H4 (cell line): ENCODE data around the gene POLR2E. TPM values are rescaled to one million over a fixed set of nuclear protein-coding genes. Genes with fewer than 3 reads are reported as not detected.

Experiments
- DNase-seq: peaks from one replicate; pipeline ENCODE4 v3.0.0-alpha.2; 2015; ENCODE audit warnings: low spot score
- total RNA-seq: library from RNA; depleted of rRNA; stranded (reverse); fragments of >200 nt; shearing (Covaris generic); gene quantifications from 2 replicates; pipeline ENCODE4 v1.2.3, GENCODE V29; 2014

Gene POLR2E
- total RNA-seq, 1 experiment from 2014 or later: 237 TPM

DNA sequence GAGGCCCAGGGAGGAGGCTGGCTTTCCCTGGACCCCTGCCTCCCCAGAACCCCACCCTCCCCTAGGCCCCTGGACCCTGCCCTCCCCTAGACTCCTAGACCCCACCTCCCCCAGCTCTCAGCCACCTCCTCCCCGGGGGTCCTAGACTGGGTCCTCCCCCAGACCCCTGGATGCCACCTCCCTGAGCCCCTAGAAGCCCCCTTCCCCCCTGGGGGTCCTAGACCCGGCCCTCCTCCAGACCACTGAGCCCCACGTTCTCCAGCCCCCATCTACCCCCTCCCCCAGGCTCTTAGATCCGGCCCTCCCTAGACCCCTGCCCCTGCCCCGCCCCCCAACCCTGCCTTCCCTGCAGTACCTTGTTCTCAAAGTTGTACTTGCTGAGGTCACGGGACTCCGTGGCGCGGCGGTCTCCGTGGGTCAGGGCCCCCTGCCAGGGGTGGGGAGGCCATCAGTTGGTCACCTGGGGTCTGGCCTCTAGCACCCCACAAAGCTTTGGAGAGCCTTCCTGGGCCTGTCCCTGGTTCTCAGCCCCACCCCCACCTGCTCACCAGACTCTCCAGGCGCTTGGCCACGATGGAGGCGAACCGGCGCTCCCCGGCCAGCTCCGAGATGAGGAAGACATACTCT is 16.6 kb upstream of the POLR2E start:
- DNase-seq: no peak

DNA sequence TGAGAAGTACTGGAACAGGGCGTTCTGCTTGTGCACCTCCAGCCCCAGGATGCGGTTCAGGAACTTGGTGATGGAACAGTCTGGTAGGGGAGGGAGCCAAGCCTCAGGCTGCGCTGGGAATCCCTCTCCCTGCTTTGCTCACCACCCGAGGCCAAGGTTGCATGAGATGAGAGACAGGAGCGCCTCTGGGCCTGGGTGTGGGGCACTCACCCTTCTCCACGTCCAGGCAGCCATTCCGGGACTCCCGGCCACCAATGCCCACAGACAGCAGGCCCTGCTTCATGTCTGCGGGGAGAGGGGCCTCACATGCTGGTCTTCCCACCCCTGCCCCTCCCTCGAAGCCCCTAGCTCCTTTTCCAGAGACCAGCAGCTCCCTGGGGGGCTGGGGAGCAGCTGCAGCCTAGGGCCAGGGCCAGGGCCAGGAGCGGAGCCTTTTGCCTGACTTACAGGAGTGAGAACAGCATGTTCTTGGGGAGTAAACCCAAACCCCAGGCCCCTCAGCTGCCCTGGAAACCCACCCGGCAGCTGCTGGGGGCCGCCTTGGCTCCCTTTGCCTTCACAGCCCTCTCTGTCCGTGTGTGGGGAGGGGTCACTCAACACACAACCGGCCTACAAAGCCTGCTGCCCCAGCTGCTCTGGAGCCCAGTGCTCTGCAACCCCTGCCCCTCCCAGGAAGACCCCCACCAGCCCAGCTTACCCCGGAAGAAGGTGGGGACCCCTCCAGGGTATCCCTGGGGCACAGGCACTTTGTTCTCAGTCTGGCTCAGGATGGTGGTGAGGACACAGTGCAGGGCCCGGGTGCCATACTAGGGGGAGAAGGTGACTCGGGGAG is 15.8 kb upstream of the POLR2E start:
- DNase-seq: no peak

DNA sequence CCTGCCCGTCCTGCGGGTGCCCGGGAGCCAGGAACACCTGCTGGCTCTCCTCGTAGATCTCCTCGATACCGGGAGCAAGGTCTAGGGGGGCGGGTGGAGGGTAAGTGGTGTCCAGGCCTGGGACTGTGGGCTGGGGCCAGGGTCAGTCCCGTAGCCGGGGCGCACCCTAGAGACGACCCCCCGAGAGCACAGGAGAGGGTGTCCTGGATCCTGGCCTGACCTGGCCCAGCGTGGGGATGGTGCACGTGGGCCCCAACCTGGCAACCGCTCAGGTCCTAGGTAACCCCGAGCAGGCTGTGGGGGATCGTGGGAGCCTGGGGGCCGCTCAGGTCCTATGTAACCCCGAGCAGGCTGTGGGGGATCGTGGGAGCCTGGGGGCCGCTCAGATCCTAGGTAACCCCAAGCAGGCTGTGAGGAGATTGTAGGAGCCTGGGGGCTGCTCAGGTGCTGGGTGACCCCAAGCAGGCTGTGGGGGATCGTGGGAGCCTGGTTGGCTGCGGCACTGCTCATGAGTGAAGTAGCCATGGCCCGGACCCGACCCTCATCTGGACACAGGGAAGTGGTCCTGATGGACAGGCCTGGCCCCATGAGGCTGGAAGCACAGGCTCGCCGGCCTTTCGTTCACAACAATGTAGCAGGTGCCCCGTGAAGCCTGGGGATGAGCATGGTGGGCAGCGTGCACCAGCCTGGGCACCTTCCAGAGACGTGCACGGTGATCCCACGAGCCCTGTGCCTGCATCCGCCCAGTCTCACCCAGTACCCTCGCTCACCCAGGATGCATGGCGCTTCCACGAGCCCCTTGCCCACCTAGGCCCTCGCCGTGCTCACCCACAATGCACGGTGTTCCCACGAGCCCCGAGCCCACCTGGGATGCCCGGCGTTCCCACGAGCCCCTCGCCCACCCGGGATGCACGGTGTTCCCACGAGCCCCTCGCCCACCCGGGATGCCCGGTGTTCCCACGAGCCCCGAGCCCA is 14.8 kb upstream of the POLR2E start:
- DNase-seq: no peak

DNA sequence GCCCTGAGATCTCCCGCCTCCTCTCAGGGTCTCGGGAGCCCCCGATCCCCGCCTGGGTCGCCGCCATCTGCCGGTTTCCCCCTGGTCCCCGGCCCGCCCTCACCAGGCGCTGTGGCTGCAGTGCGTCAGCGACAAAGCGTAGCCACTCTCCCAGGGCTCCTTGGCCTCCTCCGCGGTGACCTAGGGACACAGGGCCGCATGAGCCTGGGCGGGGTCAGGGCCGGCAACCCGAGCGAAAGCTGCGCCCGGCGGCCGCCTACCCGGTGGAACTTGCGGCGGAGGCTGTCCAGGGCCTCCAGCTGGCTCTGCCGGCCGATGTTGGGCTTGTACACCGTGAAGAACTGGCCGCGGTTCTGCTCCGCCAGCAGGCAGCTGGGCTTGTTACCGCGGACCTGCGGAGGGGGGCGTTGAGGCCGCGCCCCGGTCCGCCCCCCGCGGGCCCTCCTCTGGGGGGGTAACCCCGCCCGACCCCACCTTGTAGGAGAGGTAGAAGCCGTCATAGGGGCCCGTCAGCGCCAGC is 13.9 kb upstream of the POLR2E start:
- DNase-seq: no peak

DNA sequence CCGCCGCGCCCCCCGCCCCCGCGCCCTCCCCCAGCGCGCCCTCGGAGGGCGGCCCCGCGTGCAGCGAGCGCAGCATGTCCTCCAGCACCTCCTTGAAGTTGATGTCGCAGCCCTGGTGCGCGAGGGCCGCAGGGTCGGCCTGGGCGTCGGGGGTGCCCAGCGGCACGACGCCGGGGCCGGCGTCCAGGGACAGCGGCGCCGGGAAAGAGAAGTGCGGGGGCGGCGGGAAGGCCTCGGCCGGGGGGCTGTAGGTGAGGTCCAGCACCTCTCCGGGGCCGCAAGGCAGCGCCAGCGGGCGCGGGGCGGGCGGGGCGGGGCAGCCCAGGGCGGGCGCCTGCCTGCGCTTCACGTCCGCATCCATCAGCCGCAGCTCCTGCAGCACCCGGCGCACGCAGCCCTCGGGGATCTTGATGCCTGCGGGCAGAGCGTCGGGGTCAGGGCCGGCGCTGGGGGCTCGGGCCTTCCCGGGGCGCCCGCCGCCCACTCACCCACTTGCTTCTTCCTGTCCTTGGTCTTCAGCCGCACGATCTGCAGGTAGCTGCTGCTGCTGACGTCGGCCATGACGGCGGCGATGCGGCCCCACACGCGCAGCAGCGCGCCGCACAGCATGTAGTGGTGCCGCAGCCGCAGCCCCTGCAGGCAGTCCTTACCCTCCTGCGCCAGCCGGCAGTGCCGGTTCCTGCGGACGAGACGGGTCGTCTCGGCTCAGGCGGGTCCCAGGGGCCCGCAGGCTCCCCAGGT is 13.3 kb upstream of the POLR2E start:
- no peak for DNase-seq

DNA sequence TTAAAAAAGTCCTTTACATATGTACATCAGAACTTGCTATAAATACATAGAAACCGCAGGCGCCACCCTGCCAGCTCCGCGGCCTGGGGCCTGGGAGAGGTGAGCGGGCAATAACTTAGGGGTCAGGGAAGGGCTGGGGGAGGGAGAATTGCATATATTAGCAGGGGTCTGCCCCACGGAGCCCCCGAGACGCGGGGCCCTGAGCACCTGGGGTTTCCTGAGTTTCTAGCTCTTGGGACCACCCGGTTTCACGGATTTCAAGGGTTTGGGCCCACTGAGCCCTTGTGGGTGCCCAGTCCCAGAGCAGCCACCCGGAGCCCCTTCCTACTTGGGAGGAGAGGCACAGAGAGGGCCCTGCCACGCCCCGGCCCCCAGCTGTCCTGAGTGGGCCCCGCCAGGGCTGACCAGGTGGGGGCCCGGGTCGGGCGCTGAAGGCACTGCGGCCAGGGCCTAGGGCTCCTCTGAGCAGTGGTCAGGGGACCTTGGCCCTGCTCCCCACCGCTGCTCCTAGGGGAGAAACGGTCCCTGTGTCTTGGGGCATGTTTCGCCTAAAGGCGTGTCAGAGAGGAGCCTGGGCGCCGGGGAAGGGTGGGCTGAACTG is 12.6 kb upstream of the POLR2E start:
- no peak for DNase-seq

DNA sequence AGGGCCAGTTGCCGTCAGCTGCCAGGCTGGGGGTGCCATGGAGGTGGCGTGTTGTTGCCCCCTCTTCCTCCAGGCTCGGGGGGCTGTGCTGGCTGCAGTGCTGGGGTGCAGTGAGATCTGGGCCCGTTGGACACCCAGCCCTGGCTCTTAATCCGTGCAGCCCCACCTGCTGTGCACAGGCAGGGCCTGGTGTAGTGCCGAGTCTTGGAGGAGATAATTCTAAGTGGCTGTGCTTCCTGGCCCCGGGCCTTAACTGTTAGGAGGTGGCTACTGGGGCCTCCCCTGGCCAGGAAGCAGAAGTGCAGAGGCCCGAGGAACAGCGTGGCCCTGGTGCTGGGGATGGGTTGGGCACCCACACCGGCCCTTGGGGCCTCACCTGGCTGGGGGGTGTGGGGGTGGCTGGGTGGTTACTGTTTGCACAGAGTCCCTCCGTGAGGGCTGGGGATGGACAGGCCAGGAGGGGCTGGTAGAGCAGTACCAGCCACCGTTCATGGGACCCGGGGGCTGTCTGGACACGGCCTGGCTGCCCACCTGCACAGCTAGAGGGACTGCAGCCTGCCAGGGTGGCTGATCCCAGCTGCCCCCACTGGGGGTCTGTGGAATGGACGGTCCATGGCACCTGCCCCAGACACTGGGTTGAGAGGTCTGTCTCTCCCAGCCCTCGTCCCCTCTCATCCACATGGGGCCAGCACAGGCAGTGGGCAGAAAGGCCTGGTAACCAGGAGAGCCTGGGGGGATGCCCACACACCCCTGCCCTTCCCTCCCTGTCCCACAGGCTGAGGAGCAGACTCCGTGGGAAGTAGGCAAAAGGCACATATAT is 11.9 kb upstream of the POLR2E start:
- DNase-seq: peak; percentile 54

DNA sequence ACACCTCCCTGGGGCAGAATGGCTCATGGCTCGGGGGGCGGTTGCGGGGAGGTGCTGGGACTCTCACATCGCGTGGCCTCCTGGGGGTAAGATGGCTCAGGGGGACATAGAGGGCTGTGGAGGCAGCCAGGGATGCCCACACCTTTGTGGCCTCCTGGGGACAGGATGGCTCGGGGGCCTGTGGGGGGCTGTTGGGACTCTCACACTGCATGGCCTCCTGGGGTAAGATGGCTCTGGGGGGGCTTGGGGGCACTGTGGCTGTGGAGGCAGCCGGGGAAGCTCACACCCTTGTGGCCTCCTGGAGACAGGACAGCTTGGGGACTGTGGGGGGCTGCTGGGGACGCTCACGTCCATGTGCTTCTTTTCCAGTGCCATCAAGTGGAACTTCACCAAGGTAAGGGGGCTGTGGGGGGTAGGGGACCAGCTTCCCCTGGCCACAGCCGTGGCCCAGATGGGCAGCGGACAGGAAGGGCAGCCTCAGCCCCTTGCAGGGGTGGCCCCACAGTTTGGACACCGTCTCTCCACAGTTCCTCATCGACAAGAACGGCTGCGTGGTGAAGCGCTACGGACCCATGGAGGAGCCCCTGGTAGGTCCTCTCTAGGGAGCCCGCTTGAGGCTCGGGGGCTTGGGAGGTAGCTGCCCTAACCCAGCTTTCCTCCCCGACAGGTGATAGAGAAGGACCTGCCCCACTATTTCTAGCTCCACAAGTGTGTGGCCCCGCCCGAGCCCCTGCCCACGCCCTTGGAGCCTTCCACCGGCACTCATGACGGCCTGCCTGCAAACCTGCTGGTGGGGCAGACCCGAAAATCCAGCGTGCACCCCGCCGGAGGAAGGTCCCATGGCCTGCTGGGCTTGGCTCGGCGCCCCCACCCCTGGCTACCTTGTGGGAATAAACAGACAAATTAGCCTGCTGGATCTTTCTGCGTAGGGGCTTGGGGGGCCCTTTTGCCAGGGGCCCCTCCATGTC is 11.0 kb upstream of the POLR2E start:
- no peak for DNase-seq

DNA sequence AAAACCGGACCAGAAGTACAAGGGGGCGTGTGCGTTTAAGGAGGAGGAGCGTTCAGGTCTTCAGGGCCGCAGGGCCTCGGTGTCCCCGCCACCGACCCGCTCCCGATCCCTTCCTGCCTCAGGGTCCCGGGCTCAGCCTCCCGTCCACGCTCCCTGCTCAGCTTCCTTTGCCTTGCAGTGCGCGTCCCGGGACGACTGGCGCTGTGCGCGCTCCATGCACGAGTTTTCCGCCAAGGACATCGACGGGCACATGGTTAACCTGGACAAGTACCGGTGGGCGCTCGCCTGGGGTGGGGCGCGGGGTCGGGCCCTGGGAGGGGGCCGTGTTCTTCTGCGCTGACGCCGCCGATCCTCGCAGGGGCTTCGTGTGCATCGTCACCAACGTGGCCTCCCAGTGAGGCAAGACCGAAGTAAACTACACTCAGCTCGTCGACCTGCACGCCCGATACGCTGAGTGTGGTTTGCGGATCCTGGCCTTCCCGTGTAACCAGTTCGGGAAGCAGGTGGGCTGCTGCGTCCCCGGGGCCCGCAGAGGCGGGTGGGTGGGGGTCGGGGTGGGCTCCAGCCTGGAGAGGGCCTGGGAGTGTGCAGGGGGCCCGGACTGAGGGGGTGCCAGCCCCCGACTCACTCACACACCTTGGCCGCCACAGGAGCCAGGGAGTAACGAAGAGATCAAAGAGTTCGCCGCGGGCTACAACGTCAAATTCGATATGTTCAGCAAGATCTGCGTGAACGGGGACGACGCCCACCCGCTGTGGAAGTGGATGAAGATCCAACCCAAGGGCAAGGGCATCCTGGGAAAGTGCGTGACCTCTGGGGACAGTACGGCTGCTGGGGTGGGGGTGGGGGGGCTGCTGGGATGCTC is 10.1 kb upstream of the POLR2E start:
- DNase-seq: no peak

DNA sequence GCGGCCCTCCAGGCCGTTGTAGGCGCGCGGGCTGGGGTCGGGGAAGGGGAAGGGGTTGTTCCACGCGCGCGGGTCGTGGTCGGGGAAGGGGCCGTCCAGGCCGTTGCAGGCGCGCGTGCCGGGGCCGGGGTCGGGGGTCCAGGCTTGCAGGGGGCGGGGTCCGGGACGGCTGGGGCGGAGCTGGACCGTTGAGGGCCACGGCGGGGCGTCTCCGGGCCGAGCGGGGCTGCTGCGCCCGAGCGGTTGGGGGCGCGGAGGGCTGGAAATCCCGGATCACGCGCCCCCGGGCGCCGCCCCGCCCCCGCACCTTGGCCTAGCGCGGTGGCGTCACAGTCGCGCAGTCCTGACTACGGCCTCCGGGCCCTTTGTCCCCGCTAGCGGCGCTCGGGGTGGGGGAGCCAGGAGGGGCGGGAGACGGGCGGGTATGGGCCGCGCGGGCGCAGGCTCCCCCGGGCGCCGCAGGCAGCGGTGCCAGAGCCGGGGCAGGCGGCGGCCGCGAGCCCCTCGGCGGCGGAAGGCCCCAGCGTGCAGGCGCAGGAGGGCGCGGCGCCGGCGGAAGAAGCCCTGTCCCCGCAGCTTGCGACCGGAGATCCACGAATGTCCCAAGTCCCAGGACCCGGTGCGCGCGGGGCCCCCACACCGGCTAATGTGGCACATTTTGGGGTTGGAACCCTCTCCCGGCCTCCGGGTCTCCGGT is 9.3 kb upstream of the POLR2E start:
- DNase-seq: peak; percentile 58

DNA sequence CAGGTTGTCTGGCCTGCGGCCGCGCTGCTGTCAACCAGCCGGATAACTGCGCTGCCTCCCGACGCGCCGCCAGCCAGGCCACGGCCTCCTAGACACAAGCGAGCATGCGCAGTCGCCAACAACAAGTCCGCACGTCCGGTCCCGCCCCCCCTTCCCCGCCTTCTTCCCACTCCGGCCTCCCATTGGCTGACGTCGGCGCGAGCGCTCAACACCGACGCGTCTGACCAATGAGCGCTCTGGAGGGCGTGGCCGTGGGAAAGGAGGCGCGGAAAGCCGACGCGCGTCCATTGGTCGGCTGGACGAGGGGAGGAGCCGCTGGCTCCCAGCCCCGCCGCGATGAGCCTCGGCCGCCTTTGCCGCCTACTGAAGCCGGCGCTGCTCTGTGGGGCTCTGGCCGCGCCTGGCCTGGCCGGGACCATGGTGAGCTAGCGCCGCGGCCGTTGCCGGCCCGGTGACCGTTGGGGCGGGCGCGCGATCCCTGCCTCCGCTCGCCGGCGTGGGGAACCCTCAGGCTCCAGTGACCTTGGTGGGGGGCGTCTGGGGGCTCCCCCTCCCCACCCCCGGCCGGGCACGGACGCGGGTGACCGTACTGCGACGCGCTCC is 8.6 kb upstream of the POLR2E start, which contains the start of gene GPX4:
TSS of gene GPX4 (plus strand) at position 287 of the 603 bp plus-strand sequence. CDS start at position 337, 50 bp downstream.
- peak; percentile 98 for DNase-seq

DNA sequence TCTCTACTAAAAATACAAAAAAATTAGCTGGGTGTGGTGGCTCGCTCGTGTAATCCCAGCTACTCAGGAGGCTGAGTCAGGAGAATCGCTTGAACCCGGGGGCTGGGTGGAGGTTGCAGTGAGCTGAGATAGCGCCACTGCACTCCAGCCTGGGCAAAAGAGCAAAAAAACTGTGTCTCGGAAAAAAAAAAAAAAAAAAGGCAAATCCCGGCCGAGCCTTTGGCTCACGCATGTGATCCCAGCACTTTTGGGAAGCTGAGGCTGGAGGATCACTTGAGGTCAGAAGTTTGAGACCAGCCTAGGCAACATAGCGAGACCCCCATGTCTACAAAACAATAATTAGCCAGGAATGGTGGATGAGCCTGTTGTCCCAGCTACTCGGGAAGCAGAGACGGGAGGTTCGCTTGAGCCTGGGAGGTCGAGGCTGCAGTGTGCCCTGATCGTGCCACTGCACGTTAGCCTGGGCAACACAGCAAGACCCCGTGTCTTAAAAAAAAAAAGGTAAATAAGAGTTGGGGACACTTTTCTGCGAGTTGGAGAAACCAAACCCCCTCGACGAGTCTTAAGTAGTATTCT is 8.0 kb upstream of the POLR2E start:
- DNase-seq: no peak

DNA sequence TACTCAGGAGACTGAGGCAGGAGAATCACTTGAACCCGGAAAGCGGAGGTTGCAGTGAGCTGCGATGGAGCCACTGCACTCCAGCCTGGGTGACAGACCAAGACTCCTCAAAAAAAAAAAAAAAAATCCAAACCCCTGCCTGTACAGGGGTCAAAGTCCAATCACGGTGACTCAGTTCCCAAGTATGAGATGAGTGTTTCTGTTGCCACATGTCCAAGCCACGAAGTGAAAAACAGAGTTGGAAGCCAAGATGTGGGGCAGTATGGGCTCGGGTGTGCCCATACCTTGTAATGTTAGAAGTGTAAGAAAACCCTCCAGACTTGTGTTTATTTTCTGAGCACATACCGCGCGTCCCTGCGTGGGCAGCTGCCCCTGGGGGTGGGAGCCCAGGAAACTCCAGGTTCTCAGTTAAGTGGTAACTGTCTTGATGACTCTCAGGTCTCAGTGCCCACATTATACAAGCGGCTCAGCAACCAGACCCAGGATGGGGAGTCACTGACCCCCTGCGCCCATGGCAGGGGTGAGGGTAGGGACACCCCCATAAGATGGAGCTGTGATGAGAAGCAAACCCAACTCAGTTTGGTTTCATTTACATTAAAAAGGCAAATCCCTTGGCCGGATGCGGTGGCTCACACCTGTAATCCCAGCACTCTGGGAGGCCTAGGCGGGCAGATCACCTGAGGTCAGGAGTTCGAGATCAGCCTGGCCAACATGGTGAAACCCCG is 7.4 kb upstream of the POLR2E start:
- DNase-seq: peak; percentile 98

DNA sequence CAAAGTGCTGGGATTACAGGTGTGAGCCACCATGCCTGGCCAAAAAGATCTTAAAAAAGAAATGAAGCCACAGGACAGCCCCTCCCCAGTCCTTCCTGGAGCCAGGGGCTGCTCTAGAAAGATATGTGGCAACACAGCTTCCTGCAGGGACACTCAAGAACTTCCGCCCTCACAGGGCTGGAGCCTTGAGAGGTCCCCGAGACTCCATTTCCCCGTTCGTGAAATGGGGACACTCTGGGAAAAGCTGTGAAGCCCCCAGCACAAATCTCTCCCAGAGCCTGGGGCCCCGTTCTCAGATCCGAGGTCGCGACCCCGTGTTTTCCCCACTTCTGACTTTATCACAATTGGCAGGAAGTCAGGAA is 6.1 kb upstream of the POLR2E start:
- no peak for DNase-seq

DNA sequence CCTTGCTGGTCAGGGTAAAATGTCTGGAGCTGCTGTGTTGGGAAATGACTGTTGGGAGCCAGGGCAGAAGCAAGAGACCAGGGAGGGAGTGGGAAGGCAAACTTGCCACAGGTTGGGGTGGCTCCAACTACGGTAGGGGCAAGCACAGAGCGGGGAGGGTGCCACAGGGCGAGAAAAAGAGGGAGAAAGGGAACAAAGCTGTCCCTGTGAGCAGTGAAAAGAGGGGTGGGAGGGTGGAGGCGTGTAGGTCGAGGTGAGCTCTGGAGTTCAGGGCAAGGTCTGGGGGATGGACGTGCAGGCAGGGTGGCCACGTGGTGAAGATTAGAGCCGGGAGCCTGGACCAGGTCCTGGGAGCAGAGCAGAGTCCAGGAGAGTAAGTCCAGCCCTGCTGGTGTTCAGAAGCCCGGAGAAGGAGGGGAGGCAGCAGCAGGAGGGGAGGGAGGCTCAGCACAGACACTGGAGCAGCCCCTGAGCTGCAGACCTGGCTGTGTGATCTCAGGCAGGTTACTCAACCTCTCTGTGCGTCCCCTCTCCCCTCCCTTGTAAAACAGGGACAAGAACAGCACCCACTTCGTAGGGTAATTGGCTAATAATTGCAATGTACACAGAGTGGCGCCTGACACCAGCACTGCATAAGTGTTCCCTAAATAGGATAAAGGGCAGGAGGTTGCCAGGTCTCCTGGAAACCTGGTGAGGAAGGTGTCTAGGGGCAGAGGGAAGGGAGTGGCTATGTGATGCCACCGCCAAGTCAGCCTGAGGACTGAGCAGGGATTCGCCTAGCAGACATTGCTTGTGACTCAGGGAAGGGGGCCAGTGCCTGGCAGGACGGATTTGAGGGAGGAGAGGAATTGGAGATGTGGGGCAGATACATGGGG is 3.2 kb upstream of the POLR2E start:
- no peak for DNase-seq
